HCT116 (cell line): ENCODE results near the gene TRPM3. TPM values are rescaled to one million over a fixed set of nuclear protein-coding genes. Genes with fewer than 3 reads are reported as not detected.

ENCODE experiments used
- ATAC-seq: fragments of 200-7000 bp; cut with Tn5 transposase; 2 replicates; pipeline ENCODE4 v1.9.1; 2020; ENCODE audit warnings: mild to moderate bottlenecking, moderate library complexity
- BruUV-seq: library from RNA; stranded (reverse); fragments of 400-500 nt; replicated peaks from 2 replicates; lab custom pipeline; 2021; lab: Mats Ljungman, UMichigan
- CTCF ChIA-PET: fragments of 300-600 bp; sonication (Branson Sonifier 250); formaldehyde crosslinking; loops from one replicate; lab custom pipeline; 2021; ENCODE audit warnings: antibody characterized with exemption; lab: Charles Lee
- POLR2A ChIA-PET: fragments of 300-600, 350-600 bp; sonication (Branson Sonifier 250); formaldehyde crosslinking; loops from one replicate; lab custom pipeline; 2021; ENCODE audit warnings: antibody characterized with exemption; lab: Charles Lee
- RAD21 ChIA-PET, 2 experiments: fragments of 300-600 bp; sonication (Branson Sonifier 250); formaldehyde crosslinking; loops; one replicate each; lab custom pipeline; 2023; ENCODE audit warnings: low total read pairs in 2 of 2; ENCODE audit not compliant: uncharacterized antibody in 2 of 2, unreplicated experiment in 2 of 2, low non-redundant PET in 1 of 2; lab: Charles Lee
- DNase-seq: peaks from one replicate; pipeline ENCODE4 v3.0.0-alpha.2; 2010; ENCODE audit warnings: low read depth, low spot score
- H2AFZ ChIP-seq: fragments of 200-600 bp; shearing (Covaris generic), sonication (generic); 2 replicates; pipeline ENCODE4 v1.6.1; 2017; ENCODE audit warnings: low read depth, mixed run types, mixed read lengths, antibody characterized with exemption, low read length; ENCODE audit not compliant: poor library complexity, severe bottlenecking
- H3K27ac ChIP-seq: 2 replicates; pipeline ENCODE4 v1.5.1; 2012; ENCODE audit warnings: low read depth, low read length
- H3K27me3 ChIP-seq: fragments of 200-600 bp; sonication (generic); 2 replicates; pipeline ENCODE4 v1.6.1; 2016; ENCODE audit warnings: mixed run types, low read length, mixed read lengths; ENCODE audit not compliant: insufficient read depth
- H3K36me3 ChIP-seq, 2 experiments: fragments of 200-500 bp in 1 of 2; fragments of 200-600 bp in 1 of 2; sonication (Bioruptor generic) in 1 of 2; sonication (generic) in 1 of 2; 2 replicates each; pipeline versions ENCODE4 v1.5.1 to v1.6.1; 2014 to 2016; ENCODE audit warnings: low read length in 2 of 2, inconsistent platforms in 1 of 2, mixed read lengths in 1 of 2, mixed run types in 1 of 2; ENCODE audit not compliant: insufficient read depth in 2 of 2, control insufficient read depth in 1 of 2
- H3K4me1 ChIP-seq, 2 experiments: fragments of 200-600 bp in 1 of 2; sonication (generic) in 1 of 2; 2 replicates each; pipeline versions ENCODE4 v1.5.1 to v1.6.1; 2012 to 2017; ENCODE audit warnings: low read length in 2 of 2, inconsistent platforms in 1 of 2, mild to moderate bottlenecking in 1 of 2, mixed read lengths in 1 of 2, mixed run types in 1 of 2, moderate library complexity in 1 of 2; ENCODE audit not compliant: insufficient read depth in 2 of 2, control insufficient read depth in 1 of 2
- H3K4me2 ChIP-seq: fragments of 200-600 bp; sonication (generic); 2 replicates; pipeline ENCODE4 v1.6.1; 2017; ENCODE audit warnings: mixed run types, low read length, mixed read lengths
- H3K4me3 ChIP-seq, 2 experiments: fragments of 200-600 bp in 1 of 2; sonication (generic) in 1 of 2; replicated peaks in 1 of 2; 2 replicates each; pipeline ENCODE4 v1.5.1; 2011 to 2016; ENCODE audit warnings: low read length in 2 of 2, control low read depth in 1 of 2, low read depth in 1 of 2, mild to moderate bottlenecking in 1 of 2, mixed read lengths in 1 of 2, mixed run types in 1 of 2
- H3K79me2 ChIP-seq: fragments of 200-600 bp; sonication (generic); 2 replicates; pipeline ENCODE4 v1.6.1; 2017; ENCODE audit warnings: mild to moderate bottlenecking, mixed run types, low read length, moderate library complexity, mixed read lengths; ENCODE audit not compliant: insufficient read depth
- H3K9ac ChIP-seq: fragments of 200-600 bp; sonication (generic); 2 replicates; pipeline ENCODE4 v1.6.1; 2016; ENCODE audit warnings: low read length, mixed read lengths
- H3K9me2 ChIP-seq: fragments of 200-600 bp; sonication (generic), shearing (Covaris generic); 2 replicates; pipeline ENCODE4 v1.6.1; 2017; ENCODE audit warnings: mixed run types, mild to moderate bottlenecking, moderate library complexity; ENCODE audit not compliant: insufficient read depth
- H3K9me3 ChIP-seq, 2 experiments: fragments of 200-500 bp in 1 of 2; fragments of 200-600 bp in 1 of 2; sonication (Bioruptor generic) in 1 of 2; sonication (generic) in 1 of 2; 2 replicates each; pipeline ENCODE4 v1.6.1; 2014 to 2017; ENCODE audit warnings: low read length in 2 of 2, mixed read lengths in 2 of 2, inconsistent platforms in 1 of 2, low read depth in 1 of 2, mild to moderate bottlenecking in 1 of 2, mixed run types in 1 of 2, moderate library complexity in 1 of 2; ENCODE audit not compliant: control insufficient read depth in 1 of 2, insufficient read depth in 1 of 2
- H4K20me1 ChIP-seq: fragments of 200-600 bp; sonication (generic), shearing (Covaris generic); 2 replicates; pipeline ENCODE4 v1.6.1; 2017; ENCODE audit warnings: mixed run types, mild to moderate bottlenecking, moderate library complexity; ENCODE audit not compliant: insufficient read depth
- CEBPB ChIP-seq: IDR thresholded peaks from 2 replicates; pipeline ENCODE4 v1.6.1; 2012; ENCODE audit warnings: low read depth
- ELF1 ChIP-seq: IDR thresholded peaks from 2 replicates; pipeline ENCODE4 v1.6.1; 2012; ENCODE audit warnings: low read depth, borderline replicate concordance
- EZH2 ChIP-seq: fragments of 200-600 bp; sonication (generic); IDR thresholded peaks from 2 replicates; pipeline ENCODE4 v1.6.1; 2017; ENCODE audit warnings: antibody characterized with exemption, mixed run types
- EZH2phosphoT487 ChIP-seq: fragments of 200-600 bp; IDR thresholded peaks from 2 replicates; pipeline ENCODE4 v1.6.1; 2018; ENCODE audit warnings: antibody characterized with exemption, borderline replicate concordance
- JUND ChIP-seq: IDR thresholded peaks from 2 replicates; pipeline ENCODE4 v1.6.1; 2012
- MAX ChIP-seq: IDR thresholded peaks from 2 replicates; pipeline ENCODE4 v1.6.1; 2012
- POLR2A ChIP-seq: IDR thresholded peaks from 2 replicates; pipeline ENCODE4 v1.7.0; 2011; ENCODE audit warnings: borderline replicate concordance; ENCODE audit not compliant: insufficient read depth, insufficient read length; ENCODE audit errors: extremely low read depth
- POLR2AphosphoS5 ChIP-seq: IDR thresholded peaks from 2 replicates; pipeline ENCODE4 v1.6.1; 2011; ENCODE audit warnings: mild to moderate bottlenecking, low read depth, low read length, moderate library complexity
- RAD21 ChIP-seq: IDR thresholded peaks from 2 replicates; pipeline ENCODE4 v1.6.1; 2012; ENCODE audit warnings: low read depth, mild to moderate bottlenecking
- SIN3A ChIP-seq: IDR thresholded peaks from 2 replicates; pipeline ENCODE4 v1.6.1; 2012; ENCODE audit warnings: low read depth
- SP1 ChIP-seq: IDR thresholded peaks from 2 replicates; pipeline ENCODE4 v1.6.1; 2012; ENCODE audit warnings: low read depth
- SRF ChIP-seq: IDR thresholded peaks from 2 replicates; pipeline ENCODE4 v1.6.1; 2012; ENCODE audit warnings: low read depth
- TCF7L2 ChIP-seq: IDR thresholded peaks from 2 replicates; pipeline ENCODE4 v1.7.0; 2011; ENCODE audit warnings: borderline replicate concordance, inconsistent platforms; ENCODE audit not compliant: insufficient read depth, insufficient read length; ENCODE audit errors: extremely low read depth
- YY1 ChIP-seq: IDR thresholded peaks from 2 replicates; pipeline ENCODE4 v1.6.1; 2011; ENCODE audit warnings: low read length, low read depth, moderate library complexity, mild to moderate bottlenecking; ENCODE audit not compliant: insufficient replicate concordance; ENCODE audit errors: extremely low read depth
- ZNF274 ChIP-seq: fragments of 200-500 bp; sonication (Bioruptor generic); IDR thresholded peaks from 2 replicates; pipeline ENCODE4 v1.6.1; 2014; ENCODE audit warnings: mild to moderate bottlenecking, low read depth, low read length, inconsistent platforms
- intact Hi-C: fragments of 100-400 bp; cut with micrococcal nuclease; formaldehyde crosslinking; loops from 2 replicates; pipeline ENCODE4 v1.10.0; 2022
- total RNA-seq: library from RNA; stranded (reverse); gene quantifications from one replicate; pipeline ENCODE4 v1.2.1, GENCODE V29; 2021; ENCODE audit not compliant: unreplicated experiment
- TF ChIP-seq, protein P1 (sequence below): IDR thresholded peaks from 2 replicates; pipeline ENCODE4 v1.6.1; 2011; ENCODE audit warnings: mild to moderate bottlenecking, low read length, moderate library complexity; ENCODE audit not compliant: insufficient replicate concordance; ENCODE audit errors: extremely low read depth
- TF ChIP-seq, protein P2 (sequence below), 3 experiments: fragments of 200-600 bp in 1 of 3; sonication (generic) in 1 of 3; IDR thresholded peaks in 2 of 3; conservative IDR thresholded peaks in 1 of 3; 2 replicates each; pipeline ENCODE4 v1.5.1; 2012 to 2017; ENCODE audit warnings: low read depth in 2 of 3, low read length in 2 of 3, antibody characterized with exemption in 1 of 3, borderline replicate concordance in 1 of 3, control low read depth in 1 of 3, mild to moderate bottlenecking in 1 of 3, mixed read lengths in 1 of 3, mixed run types in 1 of 3, moderate library complexity in 1 of 3; ENCODE audit not compliant: insufficient read depth in 1 of 3
- TF ChIP-seq, protein P3 (sequence below): IDR thresholded peaks from 2 replicates; pipeline ENCODE4 v1.6.1; 2012; ENCODE audit warnings: low read depth

Gene TRPM3
- total RNA-seq, 1 experiment from 2014 or later: not detected

DNA sequence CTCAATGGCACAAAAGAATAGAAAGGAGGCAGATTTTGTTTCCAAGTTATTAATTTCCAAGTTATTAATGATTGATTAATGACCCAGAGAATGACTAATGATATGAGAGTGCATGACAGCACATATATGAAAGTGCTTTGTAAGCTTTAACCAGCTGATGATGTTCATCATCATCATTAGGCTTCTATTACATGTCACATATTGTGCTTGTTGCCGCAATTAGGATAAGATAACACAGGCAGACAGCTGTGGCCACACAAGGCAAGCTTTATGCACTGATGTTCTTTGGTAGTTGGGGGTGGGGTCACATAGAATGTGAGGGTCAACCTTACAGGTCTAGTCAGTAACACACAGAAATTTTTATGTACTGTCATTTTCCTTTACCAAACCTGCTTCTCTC, 219.7 kb downstream of the TRPM3 start:
- ChIA-PET RAD21 (no interaction called here), POLR2A (no interaction called here), CTCF (no interaction called here)
- Histone ChIP-seq H3K4me1 (no peaks in the 10 kb centered on the region), H3K4me2 (no peak overlapping the region), H4K20me1 (no peaks in the 10 kb centered on the region), H3K36me3 (no peaks in the 10 kb centered on the region), H3K9me3 (no peaks in the 10 kb centered on the region), H2AFZ (no peak overlapping the region), H3K27ac (no peak overlapping the region), H3K79me2 (no peaks in the 10 kb centered on the region), H3K9me2 (no peaks in the 10 kb centered on the region), H3K4me3 (no peak overlapping the region), H3K27me3 (peaks cover 41% of the 10 kb centered on the region), H3K9ac (no peak overlapping the region)
- DNase-seq (no peak), ATAC-seq (no peak)
- no TSS peak for BruUV-seq
- intact Hi-C loops: no loop called here
- TF ChIP-seq EZH2 (no peak), ZNF274 (no peak), SRF (no peak), EZH2phosphoT487 (no peak), POLR2A (no peak), SIN3A (no peak), ELF1 (no peak), JUND (no peak), RAD21 (no peak), POLR2AphosphoS5 (no peak), TCF7L2 (no peak), MAX (no peak), YY1 (no peak), CEBPB (no peak), SP1 (no peak)
- TF ChIP-seq, protein P1, sequence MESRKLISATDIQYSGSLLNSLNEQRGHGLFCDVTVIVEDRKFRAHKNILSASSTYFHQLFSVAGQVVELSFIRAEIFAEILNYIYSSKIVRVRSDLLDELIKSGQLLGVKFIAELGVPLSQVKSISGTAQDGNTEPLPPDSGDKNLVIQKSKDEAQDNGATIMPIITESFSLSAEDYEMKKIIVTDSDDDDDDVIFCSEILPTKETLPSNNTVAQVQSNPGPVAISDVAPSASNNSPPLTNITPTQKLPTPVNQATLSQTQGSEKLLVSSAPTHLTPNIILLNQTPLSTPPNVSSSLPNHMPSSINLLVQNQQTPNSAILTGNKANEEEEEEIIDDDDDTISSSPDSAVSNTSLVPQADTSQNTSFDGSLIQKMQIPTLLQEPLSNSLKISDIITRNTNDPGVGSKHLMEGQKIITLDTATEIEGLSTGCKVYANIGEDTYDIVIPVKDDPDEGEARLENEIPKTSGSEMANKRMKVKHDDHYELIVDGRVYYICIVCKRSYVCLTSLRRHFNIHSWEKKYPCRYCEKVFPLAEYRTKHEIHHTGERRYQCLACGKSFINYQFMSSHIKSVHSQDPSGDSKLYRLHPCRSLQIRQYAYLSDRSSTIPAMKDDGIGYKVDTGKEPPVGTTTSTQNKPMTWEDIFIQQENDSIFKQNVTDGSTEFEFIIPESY: no peak
- TF ChIP-seq, protein P2, sequence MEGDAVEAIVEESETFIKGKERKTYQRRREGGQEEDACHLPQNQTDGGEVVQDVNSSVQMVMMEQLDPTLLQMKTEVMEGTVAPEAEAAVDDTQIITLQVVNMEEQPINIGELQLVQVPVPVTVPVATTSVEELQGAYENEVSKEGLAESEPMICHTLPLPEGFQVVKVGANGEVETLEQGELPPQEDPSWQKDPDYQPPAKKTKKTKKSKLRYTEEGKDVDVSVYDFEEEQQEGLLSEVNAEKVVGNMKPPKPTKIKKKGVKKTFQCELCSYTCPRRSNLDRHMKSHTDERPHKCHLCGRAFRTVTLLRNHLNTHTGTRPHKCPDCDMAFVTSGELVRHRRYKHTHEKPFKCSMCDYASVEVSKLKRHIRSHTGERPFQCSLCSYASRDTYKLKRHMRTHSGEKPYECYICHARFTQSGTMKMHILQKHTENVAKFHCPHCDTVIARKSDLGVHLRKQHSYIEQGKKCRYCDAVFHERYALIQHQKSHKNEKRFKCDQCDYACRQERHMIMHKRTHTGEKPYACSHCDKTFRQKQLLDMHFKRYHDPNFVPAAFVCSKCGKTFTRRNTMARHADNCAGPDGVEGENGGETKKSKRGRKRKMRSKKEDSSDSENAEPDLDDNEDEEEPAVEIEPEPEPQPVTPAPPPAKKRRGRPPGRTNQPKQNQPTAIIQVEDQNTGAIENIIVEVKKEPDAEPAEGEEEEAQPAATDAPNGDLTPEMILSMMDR (IDR thresholded peaks at IDR 0.05 in 2 of 3, conservative IDR thresholded peaks at IDR 0.05 in 1 of 3; ENCODE audit: borderline replicate concordance in 1 of 3, insufficient read depth in 1 of 3, low read depth in 2 of 3, low read length in 2 of 3): no peak
- TF ChIP-seq, protein P3, sequence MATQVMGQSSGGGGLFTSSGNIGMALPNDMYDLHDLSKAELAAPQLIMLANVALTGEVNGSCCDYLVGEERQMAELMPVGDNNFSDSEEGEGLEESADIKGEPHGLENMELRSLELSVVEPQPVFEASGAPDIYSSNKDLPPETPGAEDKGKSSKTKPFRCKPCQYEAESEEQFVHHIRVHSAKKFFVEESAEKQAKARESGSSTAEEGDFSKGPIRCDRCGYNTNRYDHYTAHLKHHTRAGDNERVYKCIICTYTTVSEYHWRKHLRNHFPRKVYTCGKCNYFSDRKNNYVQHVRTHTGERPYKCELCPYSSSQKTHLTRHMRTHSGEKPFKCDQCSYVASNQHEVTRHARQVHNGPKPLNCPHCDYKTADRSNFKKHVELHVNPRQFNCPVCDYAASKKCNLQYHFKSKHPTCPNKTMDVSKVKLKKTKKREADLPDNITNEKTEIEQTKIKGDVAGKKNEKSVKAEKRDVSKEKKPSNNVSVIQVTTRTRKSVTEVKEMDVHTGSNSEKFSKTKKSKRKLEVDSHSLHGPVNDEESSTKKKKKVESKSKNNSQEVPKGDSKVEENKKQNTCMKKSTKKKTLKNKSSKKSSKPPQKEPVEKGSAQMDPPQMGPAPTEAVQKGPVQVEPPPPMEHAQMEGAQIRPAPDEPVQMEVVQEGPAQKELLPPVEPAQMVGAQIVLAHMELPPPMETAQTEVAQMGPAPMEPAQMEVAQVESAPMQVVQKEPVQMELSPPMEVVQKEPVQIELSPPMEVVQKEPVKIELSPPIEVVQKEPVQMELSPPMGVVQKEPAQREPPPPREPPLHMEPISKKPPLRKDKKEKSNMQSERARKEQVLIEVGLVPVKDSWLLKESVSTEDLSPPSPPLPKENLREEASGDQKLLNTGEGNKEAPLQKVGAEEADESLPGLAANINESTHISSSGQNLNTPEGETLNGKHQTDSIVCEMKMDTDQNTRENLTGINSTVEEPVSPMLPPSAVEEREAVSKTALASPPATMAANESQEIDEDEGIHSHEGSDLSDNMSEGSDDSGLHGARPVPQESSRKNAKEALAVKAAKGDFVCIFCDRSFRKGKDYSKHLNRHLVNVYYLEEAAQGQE: no peak
